CD4-positive, alpha-beta T cell (primary cell): ENCODE data around the gene CCDC12. TPM values are rescaled to one million over a fixed set of nuclear protein-coding genes. Genes with fewer than 3 reads are reported as not detected.
A peak's percentile ranks its signal among the peaks of the same experiment; 100 is the strongest.

Experiments
- ATAC-seq: fragments of 200-7000 bp; cut with Tn5 transposase; one replicate; pipeline ENCODE4 v1.10.0; 2022; ENCODE audit warnings: mild to moderate bottlenecking; ENCODE audit not compliant: poor library complexity
- CTCF ChIA-PET: fragments of 350-600 bp; sonication (Branson Sonifier 250); formaldehyde crosslinking; loops from one replicate; lab custom pipeline; 2021; ENCODE audit warnings: antibody characterized with exemption, inconsistent platforms; lab: Charles Lee
- POLR2A ChIA-PET: fragments of 350-600 bp; sonication (Branson Sonifier 250); formaldehyde crosslinking; loops from one replicate; lab custom pipeline; 2021; ENCODE audit warnings: antibody characterized with exemption, inconsistent platforms; lab: Charles Lee
- DNase-seq, 14 experiments: peaks; one replicate each; pipeline ENCODE4 v3.0.0-alpha.2; 2013 to 2020; ENCODE audit warnings: mixed read lengths in 2 of 14
- H3K27ac ChIP-seq, 2 donors: one replicate each; pipeline versions ENCODE4 v1.5.1 to v1.7.0; 2013; ENCODE audit warnings: low read length in 2 of 2, low read depth in 1 of 2, mild to moderate bottlenecking in 1 of 2
- H3K27me3 ChIP-seq, 2 experiments: 1 replicate in 1 of 2; 2 replicates in 1 of 2; pipeline versions ENCODE4 v1.6.1 to v1.7.0; 2013; ENCODE audit warnings: low read length in 2 of 2, control low read depth in 1 of 2, mild to moderate bottlenecking in 1 of 2, moderate library complexity in 1 of 2; ENCODE audit not compliant: insufficient read depth in 2 of 2, control insufficient read depth in 1 of 2
- H3K36me3 ChIP-seq: one replicate; pipeline ENCODE4 v1.6.1; 2013; ENCODE audit warnings: low read length, control low read depth; ENCODE audit not compliant: insufficient read depth
- H3K4me1 ChIP-seq: one replicate; pipeline ENCODE4 v1.6.1; 2013; ENCODE audit warnings: low read length, control low read depth; ENCODE audit not compliant: insufficient read depth
- H3K4me3 ChIP-seq: one replicate; pipeline ENCODE4 v1.5.1; 2013; ENCODE audit warnings: mild to moderate bottlenecking, low read length, moderate library complexity
- H3K9me3 ChIP-seq, 2 experiments: 1 replicate in 1 of 2; 2 replicates in 1 of 2; pipeline versions ENCODE4 v1.6.1 to v1.7.0; 2013; ENCODE audit warnings: low read length in 2 of 2, mild to moderate bottlenecking in 2 of 2, control low read depth in 1 of 2, moderate library complexity in 1 of 2; ENCODE audit not compliant: control insufficient read depth in 1 of 2, insufficient read depth in 1 of 2
- H3K27ac Mint-ChIP-seq: one replicate; pipeline ENCODE4 v1.8.0; 2020; ENCODE audit warnings: mixed read lengths
- H3K27me3 Mint-ChIP-seq: one replicate; pipeline ENCODE4 v1.8.0; 2021; ENCODE audit warnings: mixed read lengths
- H3K36me3 Mint-ChIP-seq: one replicate; pipeline ENCODE4 v1.8.0; 2021; ENCODE audit warnings: low read depth, mixed read lengths
- H3K4me1 Mint-ChIP-seq: one replicate; pipeline ENCODE4 v1.8.0; 2021; ENCODE audit warnings: low read depth, mixed read lengths
- H3K4me3 Mint-ChIP-seq: one replicate; pipeline ENCODE4 v1.8.0; 2020; ENCODE audit warnings: mild to moderate bottlenecking, mixed read lengths
- H3K9me3 Mint-ChIP-seq: one replicate; pipeline ENCODE4 v1.8.0; 2020; ENCODE audit warnings: mixed read lengths
- intact Hi-C, 2 experiments: fragments of 100-400 bp; cut with DNase I in 1 of 2; cut with micrococcal nuclease in 1 of 2; formaldehyde crosslinking; loops; one replicate each; pipeline versions ENCODE4 v1.15.1 to v1.9.0; 2023 to 2025; cut with DNase I, micrococcal nuclease
- total RNA-seq, 174 experiments: library from RNA in 2 of 174; stranded (reverse) in 2 of 174; gene quantifications; one replicate each; pipeline ENCODE4 v1.2.3 and lab custom pipeline; 2021 to 2026
- TF ChIP-seq, protein P1 (sequence below): fragments of 200-600 bp; IDR thresholded peaks from one replicate; pipeline ENCODE4 v1.8.0; 2022; ENCODE audit warnings: antibody characterized with exemption, mild to moderate bottlenecking

The CCDC12 gene
- total RNA-seq, 2 experiments from 2014 or later: 57.5 to 59.5 TPM

- ChIA-PET CTCF (no interaction called here), POLR2A (interaction anchor here (1.2 to 1.6 kb wide), 6 partner anchors 25 to 153 kb away, joined by 3 to 15 read pairs (median 4); partner anchors contain the start of genes CCDC12, NBEAL2 and SETD2)
- peaks cover 38% of the 10 kb centered on the region for H3K36me3 Mint-ChIP-seq
- H3K4me1 ChIP-seq: peaks cover 10% of the 10 kb centered on the region
- no peaks in the 10 kb centered on the region for H3K27me3 ChIP-seq
- ATAC-seq: no peak
- peaks cover 9% of the 10 kb centered on the region for H3K4me1 Mint-ChIP-seq
- no peaks in the 10 kb centered on the region for H3K9me3 Mint-ChIP-seq
- H3K9me3 ChIP-seq: no peaks in the 10 kb centered on the region
- peak overlapping the region; percentile 59 for H3K27ac Mint-ChIP-seq
- H3K27ac ChIP-seq: peak overlapping the region in 1 of 2 donors; percentile 50
- intact Hi-C loops: loop anchor here in 1 of 2 experiments (5.0 kb wide), 2 partner anchors 43 to 312 kb away; no protein-coding TSS in a partner anchor
- DNase-seq: peak in 3 of 14 experiments; percentile 3 to 34 (median 33)
- TF ChIP-seq, protein P1, sequence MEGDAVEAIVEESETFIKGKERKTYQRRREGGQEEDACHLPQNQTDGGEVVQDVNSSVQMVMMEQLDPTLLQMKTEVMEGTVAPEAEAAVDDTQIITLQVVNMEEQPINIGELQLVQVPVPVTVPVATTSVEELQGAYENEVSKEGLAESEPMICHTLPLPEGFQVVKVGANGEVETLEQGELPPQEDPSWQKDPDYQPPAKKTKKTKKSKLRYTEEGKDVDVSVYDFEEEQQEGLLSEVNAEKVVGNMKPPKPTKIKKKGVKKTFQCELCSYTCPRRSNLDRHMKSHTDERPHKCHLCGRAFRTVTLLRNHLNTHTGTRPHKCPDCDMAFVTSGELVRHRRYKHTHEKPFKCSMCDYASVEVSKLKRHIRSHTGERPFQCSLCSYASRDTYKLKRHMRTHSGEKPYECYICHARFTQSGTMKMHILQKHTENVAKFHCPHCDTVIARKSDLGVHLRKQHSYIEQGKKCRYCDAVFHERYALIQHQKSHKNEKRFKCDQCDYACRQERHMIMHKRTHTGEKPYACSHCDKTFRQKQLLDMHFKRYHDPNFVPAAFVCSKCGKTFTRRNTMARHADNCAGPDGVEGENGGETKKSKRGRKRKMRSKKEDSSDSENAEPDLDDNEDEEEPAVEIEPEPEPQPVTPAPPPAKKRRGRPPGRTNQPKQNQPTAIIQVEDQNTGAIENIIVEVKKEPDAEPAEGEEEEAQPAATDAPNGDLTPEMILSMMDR: no peak
- H3K4me3 ChIP-seq: peak overlapping the region; percentile 51
- peak overlapping the region; percentile 71 for H3K4me3 Mint-ChIP-seq
- peaks cover 50% of the 10 kb centered on the region for H3K36me3 ChIP-seq
- H3K27me3 Mint-ChIP-seq: no peaks in the 10 kb centered on the region
Measured at GRCh38 chr3:47010111-47010712, 33.7 kb upstream of the CCDC12 start.

DNA sequence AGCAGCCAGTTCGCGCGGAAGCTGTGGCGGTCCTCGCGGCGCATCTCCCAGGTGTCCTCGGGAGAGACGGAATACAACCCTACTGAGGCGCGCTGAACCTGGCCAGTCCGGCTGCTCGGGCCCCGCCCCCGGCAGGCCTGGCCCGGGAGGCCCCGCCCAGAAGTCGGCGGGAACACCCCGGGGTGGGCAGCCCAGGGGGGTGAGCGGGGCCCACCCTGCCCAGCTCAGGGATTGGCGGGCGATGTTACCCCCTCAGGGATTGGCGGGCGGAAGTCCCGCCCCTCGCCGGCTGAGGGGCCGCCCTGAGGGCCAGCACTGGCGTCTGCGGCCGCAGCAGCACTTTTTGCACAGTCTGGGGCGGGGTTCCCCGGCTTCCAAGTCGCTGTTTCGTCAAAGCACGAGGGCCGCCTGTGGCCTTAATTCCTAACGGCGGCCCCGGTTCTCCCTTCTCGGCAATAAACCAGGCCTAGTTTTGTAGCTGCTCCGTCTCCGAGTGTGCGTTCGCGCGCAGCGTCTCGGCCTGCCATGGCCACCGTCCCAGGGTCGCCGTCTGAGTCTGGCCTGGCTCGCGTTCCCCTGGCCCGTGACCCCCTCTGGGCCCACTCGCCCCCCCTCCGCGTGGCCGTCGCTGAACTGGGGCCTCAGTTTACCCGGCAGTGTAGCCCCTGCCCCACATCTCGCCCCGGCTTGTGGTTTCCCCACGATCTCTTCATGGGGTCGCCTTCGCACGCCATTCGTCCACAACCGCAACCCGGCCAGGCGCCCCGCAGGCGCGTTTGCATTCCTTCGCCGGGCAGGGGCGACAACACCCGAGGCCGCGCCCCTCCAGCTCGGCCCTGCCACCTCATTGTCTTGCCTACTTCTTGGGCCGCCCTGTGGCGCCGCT is 32.9 kb upstream of the CCDC12 start:
- H3K9me3 ChIP-seq: no peaks in the 10 kb centered on the region
- Mint-ChIP-seq H3K27ac (peak overlapping the region; percentile 59), H3K4me1 (peaks cover 9% of the 10 kb centered on the region), H3K9me3 (no peaks in the 10 kb centered on the region), H3K4me3 (peak overlapping the region; percentile 71), H3K36me3 (peaks cover 36% of the 10 kb centered on the region), H3K27me3 (no peaks in the 10 kb centered on the region)
- H3K4me3 ChIP-seq: peak overlapping the region; percentile 51
- peaks cover 10% of the 10 kb centered on the region for H3K4me1 ChIP-seq
- intact Hi-C loops: loop anchor here in 1 of 2 experiments (2.0 to 5.0 kb wide), 3 partner anchors 21 to 313 kb away; no protein-coding TSS in a partner anchor
- CTCF ChIA-PET: no interaction called here
- H3K27me3 ChIP-seq: no peaks in the 10 kb centered on the region
- H3K36me3 ChIP-seq: peaks cover 55% of the 10 kb centered on the region
- POLR2A ChIA-PET: interaction anchor here (1.0 to 1.6 kb wide), 10 partner anchors 19 to 155 kb away, joined by 3 to 15 read pairs (median 4); partner anchors contain the start of genes CCDC12, NBEAL2 and SETD2
- DNase-seq (peak; percentile 30 to 85 (median 70)), ATAC-seq (peak; percentile 88)
- H3K27ac ChIP-seq: peak overlapping the region in 1 of 2 donors; percentile 50
- TF ChIP-seq, protein P1: no peak

GRCh38 chr3:47008851-47009224 is 32.3 kb upstream of the CCDC12 start:
- H3K27ac Mint-ChIP-seq: peak overlapping the region; percentile 83

More at GRCh38 chr3:47008851-47009224, 32.3 kb upstream of the CCDC12 start:
- intact Hi-C loops: loop anchor here in 1 of 2 experiments (2.0 kb wide), 1 partner anchor 20 kb away; no protein-coding TSS in a partner anchor
- TF ChIP-seq, protein P1: no peak
- H3K36me3 ChIP-seq: peaks cover 56% of the 10 kb centered on the region
- H3K9me3 ChIP-seq: no peaks in the 10 kb centered on the region
- ChIA-PET POLR2A (interaction anchor here (1.0 to 1.6 kb wide), 10 partner anchors 19 to 156 kb away, joined by 3 to 15 read pairs (median 4); partner anchors contain the start of genes CCDC12, NBEAL2 and SETD2), CTCF (no interaction called here)
- peak overlapping the region; percentile 51 for H3K4me3 ChIP-seq
- no peaks in the 10 kb centered on the region for H3K27me3 Mint-ChIP-seq
- DNase-seq (no peak), ATAC-seq (no peak)
- no peaks in the 10 kb centered on the region for H3K27me3 ChIP-seq
- peaks cover 10% of the 10 kb centered on the region for H3K4me1 ChIP-seq
- no peak overlapping the region for H3K27ac ChIP-seq
- H3K4me3 Mint-ChIP-seq: peak overlapping the region; percentile 69
- H3K36me3 Mint-ChIP-seq: peaks cover 36% of the 10 kb centered on the region
- peaks cover 9% of the 10 kb centered on the region for H3K4me1 Mint-ChIP-seq
- no peaks in the 10 kb centered on the region for H3K9me3 Mint-ChIP-seq
